GM18909 (cell line): ENCODE data around the gene OSGIN1.
"Not testable (repeated sequence)": the region's sequence is repeated elsewhere in the genome, so short reads cannot be mapped to it uniquely, and the experiment has no call there.

ENCODE experiments used
- ATAC-seq: cut with Tn5 transposase; IDR thresholded peaks from one replicate; pipeline ENCODE4 v1.9.1; 2021; ENCODE audit warnings: mild to moderate bottlenecking; ENCODE audit not compliant: unreplicated experiment, poor library complexity

Gene OSGIN1

GRCh38 chr16:83940119-83940518 is 12.9 kb upstream of the OSGIN1 start:
- no peak for ATAC-seq

- ATAC-seq = no peak
These were observed 12.2 kb upstream of the OSGIN1 start for GRCh38 chr16:83940630-83941378.

- ATAC-seq = not testable (repeated sequence)
These were observed 11.5 kb upstream of the OSGIN1 start for GRCh38 chr16:83941546-83941945.

- ATAC-seq = no peak
These were observed 11.0 kb upstream of the OSGIN1 start for GRCh38 chr16:83942074-83942473.

GRCh38 chr16:83942815-83943515 is 10.1 kb upstream of the OSGIN1 start:
- ATAC-seq = no peak

GRCh38 chr16:83943516-83944050 is 9.5 kb upstream of the OSGIN1 start:
- no peak for ATAC-seq

GRCh38 chr16:83945587-83945986 is 7.5 kb upstream of the OSGIN1 start:
- ATAC-seq = no peak

GRCh38 chr16:83946154-83946780 is 6.8 kb upstream of the OSGIN1 start:
- no peak for ATAC-seq

GRCh38 chr16:83946781-83947566 is 6.1 kb upstream of the OSGIN1 start:
- ATAC-seq = no peak

- no peak for ATAC-seq
These were observed 5.3 kb upstream of the OSGIN1 start for GRCh38 chr16:83947642-83948234.

GRCh38 chr16:83948914-83949723 is 3.9 kb upstream of the OSGIN1 start:
- no peak for ATAC-seq

- no peak for ATAC-seq
These were observed 3.4 kb upstream of the OSGIN1 start for GRCh38 chr16:83949724-83950001.

- ATAC-seq = not testable (repeated sequence)
These were observed 2.1 kb upstream of the OSGIN1 start for GRCh38 chr16:83950862-83951399.

GRCh38 chr16:83951544-83951943 is 1.5 kb upstream of the OSGIN1 start:
- ATAC-seq = no peak

- ATAC-seq = no peak
These were observed 477 bp upstream of the OSGIN1 start for GRCh38 chr16:83952587-83952939.

- ATAC-seq = peak; percentile 4
These were observed 946 bp downstream of the OSGIN1 start for GRCh38 chr16:83953796-83954576.

- ATAC-seq = no peak
These were observed 1.6 kb downstream of the OSGIN1 start for GRCh38 chr16:83954577-83955016.
